Activated T-cell treated with anti-CD3 and anti-CD28 coated beads, Interleukin-2, amount 50 U/mL, for 4 hours (primary cell): Measurements from ENCODE around the gene ARHGAP24. TPM values are rescaled to one million over a fixed set of nuclear protein-coding genes. Genes with fewer than 3 reads are reported as not detected.
"Not testable (repeated sequence)": the region's sequence is repeated elsewhere in the genome, so short reads cannot be mapped to it uniquely, and the experiment has no call there.

Source experiments
- ATAC-seq, 2 donors: fragments of 200-7000 bp; cut with Tn5 transposase; one replicate each; pipeline ENCODE4 v1.10.0; 2021
- DNase-seq: peaks from one replicate; pipeline ENCODE4 v3.0.0-alpha.2; 2020
- H3K27me3 Mint-ChIP-seq: one replicate; pipeline ENCODE4 v1.8.0; 2021; ENCODE audit warnings: low read depth, mixed read lengths
- H3K36me3 Mint-ChIP-seq: one replicate; pipeline ENCODE4 v1.8.0; 2022; ENCODE audit warnings: mixed read lengths; ENCODE audit not compliant: insufficient read depth
- H3K4me1 Mint-ChIP-seq: one replicate; pipeline ENCODE4 v1.8.0; 2021; ENCODE audit warnings: low read depth, mixed read lengths
- H3K4me3 Mint-ChIP-seq: one replicate; pipeline ENCODE4 v1.8.0; 2021; ENCODE audit warnings: mild to moderate bottlenecking, moderate library complexity, mixed read lengths
- H3K9me3 Mint-ChIP-seq: one replicate; pipeline ENCODE4 v1.8.0; 2021; ENCODE audit warnings: mixed read lengths
- total RNA-seq, 3 donors: library from RNA; stranded (reverse); gene quantifications; one replicate each; pipeline ENCODE4 v1.2.1, GENCODE V29; 2021

ARHGAP24 gene
- total RNA-seq, 3 donors from 2014 or later = 0.29 to 1.5 (median 0.46) TPM

GRCh38 chr4:85656759-85657505 lies 182.0 kb downstream of the ARHGAP24 start:
- Mint-ChIP-seq H3K4me1 (no peaks in the 10 kb centered on the region), H3K27me3 (no peaks in the 10 kb centered on the region), H3K36me3 (no peaks in the 10 kb centered on the region), H3K9me3 (peaks cover 5% of the 10 kb centered on the region), H3K4me3 (no peak overlapping the region)
- DNase-seq (no peak), ATAC-seq (no peak)

GRCh38 chr4:85658766-85659439 lies 184.0 kb downstream of the ARHGAP24 start:
- DNase-seq (no peak), ATAC-seq (no peak)
- H3K4me3 Mint-ChIP-seq = no peak overlapping the region
- peaks cover 5% of the 10 kb centered on the region for H3K9me3 Mint-ChIP-seq
- H3K4me1 Mint-ChIP-seq = no peaks in the 10 kb centered on the region
- H3K27me3 Mint-ChIP-seq = no peaks in the 10 kb centered on the region
- no peaks in the 10 kb centered on the region for H3K36me3 Mint-ChIP-seq

- ATAC-seq (no peak), DNase-seq (no peak)
- Mint-ChIP-seq H3K27me3 (no peaks in the 10 kb centered on the region), H3K36me3 (no peaks in the 10 kb centered on the region), H3K4me1 (no peaks in the 10 kb centered on the region), H3K9me3 (peaks cover 5% of the 10 kb centered on the region), H3K4me3 (no peak overlapping the region)
Observed at GRCh38 chr4:85659610-85660218, 184.8 kb downstream of the ARHGAP24 start.

- H3K27me3 Mint-ChIP-seq, H3K4me3 Mint-ChIP-seq, ATAC-seq, H3K36me3 Mint-ChIP-seq, H3K9me3 Mint-ChIP-seq, DNase-seq, H3K4me1 Mint-ChIP-seq: not testable (repeated sequence)
Observed at GRCh38 chr4:85666625-85667024, 191.7 kb downstream of the ARHGAP24 start.

- no peaks in the 10 kb centered on the region for H3K9me3 Mint-ChIP-seq
- ATAC-seq (no peak), DNase-seq (no peak)
- H3K36me3 Mint-ChIP-seq = no peaks in the 10 kb centered on the region
- no peak overlapping the region for H3K4me3 Mint-ChIP-seq
- no peaks in the 10 kb centered on the region for H3K27me3 Mint-ChIP-seq
- peaks cover 2% of the 10 kb centered on the region for H3K4me1 Mint-ChIP-seq
Observed at GRCh38 chr4:85669204-85669603, 194.3 kb downstream of the ARHGAP24 start.

- Mint-ChIP-seq H3K36me3 (no peaks in the 10 kb centered on the region), H3K4me3 (no peak overlapping the region)
- DNase-seq = no peak
Observed at GRCh38 chr4:85669992-85670548, 195.1 kb downstream of the ARHGAP24 start.

GRCh38 chr4:85671120-85671519 lies 196.2 kb downstream of the ARHGAP24 start:
- no peaks in the 10 kb centered on the region for H3K9me3 Mint-ChIP-seq
- H3K36me3 Mint-ChIP-seq = no peaks in the 10 kb centered on the region
- ATAC-seq = no peak
- no peak overlapping the region for H3K4me3 Mint-ChIP-seq
- no peaks in the 10 kb centered on the region for H3K27me3 Mint-ChIP-seq
- H3K4me1 Mint-ChIP-seq = peaks cover 2% of the 10 kb centered on the region
- DNase-seq = no peak

More at GRCh38 chr4:85669992-85670548, 195.1 kb downstream of the ARHGAP24 start:
- H3K9me3 Mint-ChIP-seq = no peaks in the 10 kb centered on the region
- peaks cover 2% of the 10 kb centered on the region for H3K4me1 Mint-ChIP-seq
- no peak for ATAC-seq
- no peaks in the 10 kb centered on the region for H3K27me3 Mint-ChIP-seq

GRCh38 chr4:85672116-85672515 lies 197.2 kb downstream of the ARHGAP24 start:
- no peak for DNase-seq
- Mint-ChIP-seq H3K4me3 (no peak overlapping the region), H3K4me1 (peaks cover 2% of the 10 kb centered on the region), H3K9me3 (no peaks in the 10 kb centered on the region), H3K27me3 (no peaks in the 10 kb centered on the region), H3K36me3 (no peaks in the 10 kb centered on the region)
- no peak for ATAC-seq

GRCh38 chr4:85672959-85673358 lies 198.0 kb downstream of the ARHGAP24 start:
- DNase-seq = no peak
- no peak for ATAC-seq

GRCh38 chr4:85673540-85673939 lies 198.6 kb downstream of the ARHGAP24 start:
- ATAC-seq (no peak), DNase-seq (no peak)
- Mint-ChIP-seq H3K36me3 (no peaks in the 10 kb centered on the region), H3K27me3 (no peaks in the 10 kb centered on the region), H3K4me1 (peaks cover 2% of the 10 kb centered on the region), H3K4me3 (no peak overlapping the region), H3K9me3 (no peaks in the 10 kb centered on the region)

More at GRCh38 chr4:85672959-85673358, 198.0 kb downstream of the ARHGAP24 start:
- Mint-ChIP-seq H3K27me3 (no peaks in the 10 kb centered on the region), H3K36me3 (no peaks in the 10 kb centered on the region), H3K9me3 (no peaks in the 10 kb centered on the region), H3K4me1 (peaks cover 2% of the 10 kb centered on the region), H3K4me3 (no peak overlapping the region)

GRCh38 chr4:85675076-85676049 lies 200.4 kb downstream of the ARHGAP24 start:
- Mint-ChIP-seq H3K36me3 (no peaks in the 10 kb centered on the region), H3K4me1 (peaks cover 2% of the 10 kb centered on the region), H3K4me3 (no peak overlapping the region), H3K9me3 (peaks cover 5% of the 10 kb centered on the region), H3K27me3 (no peaks in the 10 kb centered on the region)
- no peak for ATAC-seq
- no peak for DNase-seq

- no peak overlapping the region for H3K4me3 Mint-ChIP-seq
- H3K27me3 Mint-ChIP-seq = no peaks in the 10 kb centered on the region
- no peaks in the 10 kb centered on the region for H3K36me3 Mint-ChIP-seq
- no peak for ATAC-seq
- peaks cover under 1% of the 10 kb centered on the region for H3K4me1 Mint-ChIP-seq
- no peak for DNase-seq
- peaks cover 5% of the 10 kb centered on the region for H3K9me3 Mint-ChIP-seq
Observed at GRCh38 chr4:85676050-85676425, 201.1 kb downstream of the ARHGAP24 start.

- ATAC-seq (no peak), DNase-seq (no peak)
- Mint-ChIP-seq H3K27me3 (no peaks in the 10 kb centered on the region), H3K4me3 (no peak overlapping the region), H3K9me3 (peaks cover 5% of the 10 kb centered on the region), H3K36me3 (no peaks in the 10 kb centered on the region), H3K4me1 (no peaks in the 10 kb centered on the region)
Observed at GRCh38 chr4:85676850-85677590, 202.1 kb downstream of the ARHGAP24 start.
